Measurements from ENCODE around the gene CFAP20DC. TPM values are rescaled to one million over a fixed set of nuclear protein-coding genes. Genes with fewer than 3 reads are reported as not detected.

Gene CFAP20DC
- polyA plus RNA-seq, 2 of the 4 experiments (the other 2 are of a cell fraction): 2.5 to 6.0 TPM

- H3K4me3 ChIP-seq: no peak overlapping the region
- 88% methylated on average over 2 of the region's 2 CpGs for WGBS (ENCODE audit: missing lambda C conversion rate)
- H3K4me1 ChIP-seq: no peaks in the 10 kb centered on the region
- TF ChIP-seq BCL3 (IDR thresholded peaks at IDR 0.05) (no peak), POLR2A (IDR thresholded peaks at IDR 0.05; ENCODE audit: low read length) (no peak), RAD21 (conservative IDR thresholded peaks at IDR 0.05 in 1 of 2, IDR thresholded peaks at IDR 0.05 in 1 of 2) (no peak), USF2 (IDR thresholded peaks at IDR 0.05) (no peak), EHMT2 (IDR thresholded peaks at IDR 0.05; ENCODE audit: low read depth) (no peak), E2F6 (IDR thresholded peaks at IDR 0.05; ENCODE audit: borderline replicate concordance, low read depth) (no peak), FOXS1 (CRISPR knock-in tag; IDR thresholded peaks at IDR 0.05) (no peak), RARB (CRISPR knock-in tag; IDR thresholded peaks at IDR 0.05) (no peak), ZC3H11A (IDR thresholded peaks at IDR 0.05) (no peak)
- DNase-seq (ENCODE audit: low read depth in 1 of 2, low spot score in 1 of 2) (no peak), ATAC-seq (no peak), FAIRE-seq (no peak)
- no peak overlapping the region for H3K4me2 ChIP-seq
- H3K27ac ChIP-seq: no peak overlapping the region
- ChIA-PET POLR2A (no interaction called here), CTCF (no interaction called here)
- no peaks in the 10 kb centered on the region for H3K9me3 ChIP-seq
These were observed 85.8 kb downstream of the CFAP20DC start for GRCh38 chr3:58963928-58964503.

GRCh38 chr3:58962816-58963215 lies 87.0 kb downstream of the CFAP20DC start:
- ATAC-seq (no peak), FAIRE-seq (no peak), DNase-seq (ENCODE audit: low read depth in 1 of 2, low spot score in 1 of 2) (no peak)
- 89% methylated on average over 3 of the region's 3 CpGs for WGBS (ENCODE audit: missing lambda C conversion rate)
- Histone ChIP-seq H3K4me2 (no peak overlapping the region), H3K4me1 (no peaks in the 10 kb centered on the region), H3K4me3 (no peak overlapping the region), H3K9me3 (no peaks in the 10 kb centered on the region), H3K27ac (no peak overlapping the region)
- ChIA-PET CTCF (no interaction called here), POLR2A (no interaction called here)
- no peak for TF ChIP-seq FOSL2 (IDR thresholded peaks at IDR 0.05)
- TF ChIP-seq FOSL2 (CRISPR knock-in tag; IDR thresholded peaks at IDR 0.05): no peak
- TF ChIP-seq RAD21 (conservative IDR thresholded peaks at IDR 0.05 in 1 of 2, IDR thresholded peaks at IDR 0.05 in 1 of 2): no peak
- TF ChIP-seq CEBPB (IDR thresholded peaks at IDR 0.05): no peak
- TF ChIP-seq SREBF2 (IDR thresholded peaks at IDR 0.05): no peak

- H3K4me2 ChIP-seq: no peak overlapping the region
- ATAC-seq: no peak
- POLR2A ChIA-PET: no interaction called here
These were observed 87.7 kb downstream of the CFAP20DC start for GRCh38 chr3:58962040-58962651.

More at GRCh38 chr3:58962040-58962651, 87.7 kb downstream of the CFAP20DC start:
- WGBS (ENCODE audit: missing lambda C conversion rate): 8% methylated on average over 2 of the region's 2 CpGs
- DNase-seq (ENCODE audit: low read depth in 1 of 2, low spot score in 1 of 2) (no peak), FAIRE-seq (no peak)
- TF ChIP-seq PBX3 (IDR thresholded peaks at IDR 0.05) (no peak), CHD4 (IDR thresholded peaks at IDR 0.05; ENCODE audit: borderline replicate concordance) (no peak), MAZ (IDR thresholded peaks at IDR 0.05; ENCODE audit: borderline replicate concordance, low read depth, low read length) (no peak), ZNF302 (CRISPR knock-in tag; IDR thresholded peaks at IDR 0.05) (no peak)
- Histone ChIP-seq H3K27ac (no peak overlapping the region), H3K4me1 (no peaks in the 10 kb centered on the region), H3K4me3 (no peak overlapping the region), H3K9me3 (no peaks in the 10 kb centered on the region)
- CTCF ChIA-PET: no interaction called here

All from A549 (cell line).